ENCODE results near the gene OR7G1.
A peak's percentile ranks its signal among the peaks of the same experiment; 100 is the strongest.

DNA sequence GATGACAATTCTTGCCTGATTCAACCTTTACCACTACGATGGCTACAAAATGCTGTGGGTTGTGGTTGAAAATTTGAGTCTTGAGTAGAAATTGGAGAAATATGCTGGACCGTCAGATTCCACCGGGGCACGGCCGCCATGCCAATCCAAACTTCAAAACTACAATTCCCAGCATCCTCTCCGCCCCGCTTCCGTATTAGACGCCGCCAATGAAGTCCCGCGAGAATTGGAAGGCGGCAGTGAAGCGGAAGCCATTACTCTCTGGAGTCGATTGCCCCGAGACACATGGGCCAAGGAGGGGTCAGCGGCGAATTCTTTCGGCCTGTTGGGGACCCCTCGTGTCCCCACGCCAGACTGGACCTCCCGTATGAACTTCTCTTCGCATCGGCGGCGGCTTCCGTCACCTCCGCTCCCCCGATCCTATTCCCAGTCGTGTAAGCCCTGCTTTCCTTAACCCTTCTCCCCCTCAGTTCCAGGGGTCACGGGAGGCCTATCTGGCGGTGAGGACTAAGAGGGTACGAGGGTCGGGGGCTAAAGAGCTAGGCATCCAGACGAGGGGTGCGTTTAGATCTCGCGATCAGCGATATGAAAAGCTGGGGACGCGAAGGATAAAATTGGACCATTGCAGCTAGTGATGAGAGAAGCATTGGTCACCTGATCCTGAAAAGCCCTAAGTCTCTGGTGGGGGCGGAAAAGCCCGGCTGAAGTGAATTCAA, 24.8 kb upstream of the OR7G1 start, which contains the start of gene ZNF317:
- TF ChIP-seq, protein P1, sequence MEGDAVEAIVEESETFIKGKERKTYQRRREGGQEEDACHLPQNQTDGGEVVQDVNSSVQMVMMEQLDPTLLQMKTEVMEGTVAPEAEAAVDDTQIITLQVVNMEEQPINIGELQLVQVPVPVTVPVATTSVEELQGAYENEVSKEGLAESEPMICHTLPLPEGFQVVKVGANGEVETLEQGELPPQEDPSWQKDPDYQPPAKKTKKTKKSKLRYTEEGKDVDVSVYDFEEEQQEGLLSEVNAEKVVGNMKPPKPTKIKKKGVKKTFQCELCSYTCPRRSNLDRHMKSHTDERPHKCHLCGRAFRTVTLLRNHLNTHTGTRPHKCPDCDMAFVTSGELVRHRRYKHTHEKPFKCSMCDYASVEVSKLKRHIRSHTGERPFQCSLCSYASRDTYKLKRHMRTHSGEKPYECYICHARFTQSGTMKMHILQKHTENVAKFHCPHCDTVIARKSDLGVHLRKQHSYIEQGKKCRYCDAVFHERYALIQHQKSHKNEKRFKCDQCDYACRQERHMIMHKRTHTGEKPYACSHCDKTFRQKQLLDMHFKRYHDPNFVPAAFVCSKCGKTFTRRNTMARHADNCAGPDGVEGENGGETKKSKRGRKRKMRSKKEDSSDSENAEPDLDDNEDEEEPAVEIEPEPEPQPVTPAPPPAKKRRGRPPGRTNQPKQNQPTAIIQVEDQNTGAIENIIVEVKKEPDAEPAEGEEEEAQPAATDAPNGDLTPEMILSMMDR (IDR thresholded peaks at IDR 0.05), result peak in 1 of 6 experiments; percentile 8
- TF ChIP-seq POLR2A (IDR thresholded peaks at IDR 0.05), result peak in 3 of 4 donors; percentile 35 to 76 (median 41)
- TF ChIP-seq POLR2AphosphoS5 (IDR thresholded peaks at IDR 0.05), result peak; percentile 75 to 82
- TF ChIP-seq EP300 (IDR thresholded peaks at IDR 0.05), result no peak
